ENCODE results near the gene IGSF3.
"Not testable (repeated sequence)": the region's sequence is repeated elsewhere in the genome, so short reads cannot be mapped to it uniquely, and the experiment has no call there.

IGSF3 gene

GRCh38 chr1:116657836-116658235 is 9.7 kb downstream of the IGSF3 start:
- DNase-seq: not testable (repeated sequence)

- DNase-seq: no peak
Measured at GRCh38 chr1:116654351-116654750, 13.2 kb downstream of the IGSF3 start.

- DNase-seq: not testable (repeated sequence)
Measured at GRCh38 chr1:116652598-116652997, 14.9 kb downstream of the IGSF3 start.

- not testable (repeated sequence) for DNase-seq
Measured at GRCh38 chr1:116650781-116651180, 16.8 kb downstream of the IGSF3 start.

- DNase-seq: not testable (repeated sequence)
Measured at GRCh38 chr1:116649041-116649440, 18.5 kb downstream of the IGSF3 start.

GRCh38 chr1:116648325-116648724 is 19.2 kb downstream of the IGSF3 start:
- not testable (repeated sequence) for DNase-seq

GRCh38 chr1:116647186-116647585 is 20.3 kb downstream of the IGSF3 start:
- not testable (repeated sequence) for DNase-seq

- DNase-seq: not testable (repeated sequence)
Measured at GRCh38 chr1:116646673-116647170, 20.8 kb downstream of the IGSF3 start.

GRCh38 chr1:116645802-116646672 is 21.5 kb downstream of the IGSF3 start:
- DNase-seq: not testable (repeated sequence)

- DNase-seq: not testable (repeated sequence)
Measured at GRCh38 chr1:116644993-116645392, 22.5 kb downstream of the IGSF3 start.

- not testable (repeated sequence) for DNase-seq
Measured at GRCh38 chr1:116644096-116644495, 23.4 kb downstream of the IGSF3 start.

- not testable (repeated sequence) for DNase-seq
Measured at GRCh38 chr1:116643281-116643751, 24.2 kb downstream of the IGSF3 start.

GRCh38 chr1:116642311-116643280 is 24.9 kb downstream of the IGSF3 start:
- not testable (repeated sequence) for DNase-seq

GRCh38 chr1:116637583-116637982 is 29.9 kb downstream of the IGSF3 start:
- DNase-seq: not testable (repeated sequence)

GRCh38 chr1:116636584-116636983 is 30.9 kb downstream of the IGSF3 start:
- not testable (repeated sequence) for DNase-seq

GRCh38 chr1:116634386-116634785 is 33.1 kb downstream of the IGSF3 start:
- not testable (repeated sequence) for DNase-seq

GRCh38 chr1:116631996-116632925 is 35.3 kb downstream of the IGSF3 start:
- not testable (repeated sequence) for DNase-seq

- DNase-seq: not testable (repeated sequence)
Measured at GRCh38 chr1:116631554-116631953, 36.0 kb downstream of the IGSF3 start.

- not testable (repeated sequence) for DNase-seq
Measured at GRCh38 chr1:116630057-116630456, 37.5 kb downstream of the IGSF3 start.

GRCh38 chr1:116629441-116629840 is 38.1 kb downstream of the IGSF3 start:
- DNase-seq: not testable (repeated sequence)

GRCh38 chr1:116628448-116628847 is 39.1 kb downstream of the IGSF3 start:
- DNase-seq: no peak

GRCh38 chr1:116627357-116627756 is 40.2 kb downstream of the IGSF3 start:
- DNase-seq: not testable (repeated sequence)

Measured in NCI-H524 treated with DMSO at 0.1 percent for 48 hours (cell line).